ENCODE data around the gene CD3E. TPM values are rescaled to one million over a fixed set of nuclear protein-coding genes. Genes with fewer than 3 reads are reported as not detected.

CD3E gene
- total RNA-seq, 1 donor from 2014 or later, result not detected

DNA sequence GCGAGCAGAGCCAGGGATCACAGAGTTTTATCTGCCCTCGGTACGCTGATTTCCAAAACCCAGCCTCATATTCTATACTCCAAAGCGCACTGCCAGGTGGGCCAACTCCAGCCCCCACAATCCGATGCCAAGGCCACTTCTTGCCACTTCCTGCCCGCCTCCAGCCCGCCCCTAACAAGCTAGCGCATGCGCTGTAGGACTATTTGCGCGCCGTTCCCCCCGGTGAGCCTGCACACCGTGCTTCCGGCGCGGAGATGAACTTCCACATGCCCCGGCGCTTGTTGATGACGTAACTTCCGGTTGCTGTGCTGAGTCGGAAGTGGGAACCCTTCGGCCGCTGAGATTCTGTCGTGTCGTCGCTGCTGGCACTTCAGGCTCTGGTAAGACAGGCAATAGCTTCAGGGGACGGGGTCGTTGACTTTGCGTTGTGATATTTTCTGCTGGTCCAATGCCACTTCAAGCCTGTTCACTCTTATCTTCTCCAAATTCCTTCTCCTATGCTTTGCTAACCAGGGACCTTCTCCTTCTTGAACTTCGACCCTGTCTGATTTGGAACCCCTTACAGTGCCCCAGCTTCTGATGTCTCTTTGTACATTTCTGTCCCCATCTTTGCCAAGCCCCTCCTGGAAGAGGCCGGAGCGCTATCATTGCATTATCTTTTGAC is 54.9 kb downstream of the CD3E start, which contains the start of gene UBE4A:
Gene UBE4A (plus strand): TSS at position 306 of the 664 bp plus-strand sequence. CDS start 5,481 bp downstream, outside the sequence.
- Mint-ChIP-seq H3K27me3 (ENCODE audit: low read depth) (peaks cover 34% of the 10 kb centered on the region), H3K4me3 (peak within 1 kb of the TSS; percentile 97), H3K36me3 (ENCODE audit: low read depth) (peaks cover 2% of the 10 kb centered on the region), H3K27ac (ENCODE audit: unreplicated experiment) (peak within 1 kb of the TSS; percentile 87), H3K9me3 (peaks cover 6% of the 10 kb centered on the region), H3K4me1 (peaks cover 20% of the 10 kb centered on the region)
- DNase-seq (ENCODE audit: low read depth, low spot score), result peak; percentile 88
- TF ChIP-seq, protein P1, sequence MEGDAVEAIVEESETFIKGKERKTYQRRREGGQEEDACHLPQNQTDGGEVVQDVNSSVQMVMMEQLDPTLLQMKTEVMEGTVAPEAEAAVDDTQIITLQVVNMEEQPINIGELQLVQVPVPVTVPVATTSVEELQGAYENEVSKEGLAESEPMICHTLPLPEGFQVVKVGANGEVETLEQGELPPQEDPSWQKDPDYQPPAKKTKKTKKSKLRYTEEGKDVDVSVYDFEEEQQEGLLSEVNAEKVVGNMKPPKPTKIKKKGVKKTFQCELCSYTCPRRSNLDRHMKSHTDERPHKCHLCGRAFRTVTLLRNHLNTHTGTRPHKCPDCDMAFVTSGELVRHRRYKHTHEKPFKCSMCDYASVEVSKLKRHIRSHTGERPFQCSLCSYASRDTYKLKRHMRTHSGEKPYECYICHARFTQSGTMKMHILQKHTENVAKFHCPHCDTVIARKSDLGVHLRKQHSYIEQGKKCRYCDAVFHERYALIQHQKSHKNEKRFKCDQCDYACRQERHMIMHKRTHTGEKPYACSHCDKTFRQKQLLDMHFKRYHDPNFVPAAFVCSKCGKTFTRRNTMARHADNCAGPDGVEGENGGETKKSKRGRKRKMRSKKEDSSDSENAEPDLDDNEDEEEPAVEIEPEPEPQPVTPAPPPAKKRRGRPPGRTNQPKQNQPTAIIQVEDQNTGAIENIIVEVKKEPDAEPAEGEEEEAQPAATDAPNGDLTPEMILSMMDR (conservative IDR thresholded peaks at IDR 0.05), result no peak

DNA sequence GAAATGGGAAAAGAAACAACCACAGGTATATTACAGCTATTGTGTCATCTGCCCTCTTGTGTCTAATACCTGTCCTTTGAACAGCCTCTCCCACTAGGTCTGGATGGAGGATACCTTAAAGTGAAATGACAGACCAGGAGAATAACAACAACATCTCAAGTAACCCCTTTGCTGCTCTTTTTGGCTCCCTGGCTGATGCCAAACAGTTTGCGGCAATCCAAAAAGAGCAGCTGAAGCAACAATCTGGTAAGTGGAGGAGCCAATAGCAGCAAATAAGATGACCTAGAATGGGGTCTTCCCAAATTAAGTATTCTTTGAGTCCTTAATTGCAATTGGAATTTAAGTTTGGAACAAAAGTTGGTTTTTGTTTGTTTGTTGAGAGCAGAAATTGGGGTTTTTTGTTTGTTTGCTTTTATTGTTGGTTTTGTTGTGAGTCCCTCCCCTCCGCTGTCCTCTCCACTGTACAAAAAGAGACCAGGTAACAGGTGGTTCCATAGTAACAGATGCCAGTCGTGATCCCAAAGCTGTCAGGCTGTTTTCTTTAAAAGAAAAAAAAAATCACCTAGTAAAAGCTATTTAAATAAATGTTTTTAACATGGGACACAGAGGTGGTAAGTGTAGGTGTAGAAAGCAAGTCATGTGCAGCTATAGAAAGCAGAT is 60.6 kb downstream of the CD3E start:
- Mint-ChIP-seq H3K27me3 (ENCODE audit: low read depth) (no peaks in the 10 kb centered on the region), H3K4me3 (no peak overlapping the region)

More for the DNA sequence above, 60.6 kb downstream of the CD3E start:
- Mint-ChIP-seq H3K36me3 (ENCODE audit: low read depth) (peaks cover 1% of the 10 kb centered on the region), H3K9me3 (no peaks in the 10 kb centered on the region), H3K4me1 (peaks cover 7% of the 10 kb centered on the region), H3K27ac (ENCODE audit: unreplicated experiment) (no peak overlapping the region)
- DNase-seq (ENCODE audit: low read depth, low spot score), result no peak
- TF ChIP-seq, protein P1 (conservative IDR thresholded peaks at IDR 0.05), result no peak

Other genes with a start within 250 kb of the CD3E start
- not detected in 2 replicates for gene TMPRSS4, start 227.7 kb upstream of the CD3E start, total RNA-seq
- not detected in 2 replicates for gene SMIM35, start 217.8 kb upstream of the CD3E start, total RNA-seq
- gene SCN4B, start 151.9 kb upstream of the CD3E start, total RNA-seq, result 2.0 and 2.4 TPM in 2 replicates
- gene SCN2B, start 128.1 kb upstream of the CD3E start, total RNA-seq, result 0.40 and 0.43 TPM in 2 replicates
- not detected in 2 replicates for gene JAML, start 79.7 kb upstream of the CD3E start, total RNA-seq
- gene MPZL3, start 52.4 kb upstream of the CD3E start, total RNA-seq, result 0.35 and 0.43 TPM in 2 replicates
- not detected in 2 replicates for gene MPZL2, start 40.4 kb upstream of the CD3E start, total RNA-seq
- not detected in 2 replicates for gene CD3D, start 38.0 kb downstream of the CD3E start, total RNA-seq
- not detected in 2 replicates for gene CD3G, start 39.6 kb downstream of the CD3E start, total RNA-seq
- 35.1 and 35.9 TPM in 2 replicates for gene UBE4A, start 54.9 kb downstream of the CD3E start, total RNA-seq
- 227 and 233 TPM in 2 replicates for gene ATP5MG, start 96.9 kb downstream of the CD3E start, total RNA-seq
- gene KMT2A, start 131.8 kb downstream of the CD3E start, total RNA-seq, result 78.8 and 86.3 TPM in 2 replicates
- gene TTC36, start 222.7 kb downstream of the CD3E start, total RNA-seq, result 1.1 and 1.2 TPM in 2 replicates
- gene TMEM25, start 226.5 kb downstream of the CD3E start, total RNA-seq, result 27.6 and 28.6 TPM in 2 replicates